Osteoblast (primary cell): ENCODE measurements around the gene SLC25A38. TPM values are rescaled to one million over a fixed set of nuclear protein-coding genes. Genes with fewer than 3 reads are reported as not detected.
"Not testable (repeated sequence)": the region's sequence is repeated elsewhere in the genome, so short reads cannot be mapped to it uniquely, and the experiment has no call there.

Experiments
- DNase-seq: peaks from one replicate; pipeline ENCODE4 v3.0.0; 2011; ENCODE audit warnings: low spot score, mixed read lengths; ENCODE audit not compliant: insufficient read length; ENCODE audit errors: missing footprints
- H2AFZ ChIP-seq: 2 replicates; pipeline ENCODE4 v1.6.0; 2011; ENCODE audit warnings: mild to moderate bottlenecking, low read length
- H3K27ac ChIP-seq: 2 replicates; pipeline ENCODE4 v1.5.1; 2011; ENCODE audit warnings: mild to moderate bottlenecking, low read depth, low read length, moderate library complexity
- H3K27me3 ChIP-seq: 2 replicates; pipeline ENCODE4 v1.6.0; 2012; ENCODE audit warnings: mild to moderate bottlenecking, control low read depth, inconsistent platforms, low read length, moderate library complexity; ENCODE audit not compliant: insufficient read depth
- H3K36me3 ChIP-seq: 2 replicates; pipeline ENCODE4 v1.5.1; 2011; ENCODE audit warnings: mild to moderate bottlenecking, low read length, control low read depth, moderate library complexity; ENCODE audit not compliant: insufficient read depth
- H3K4me1 ChIP-seq: 2 replicates; pipeline ENCODE4 v1.5.1; 2011; ENCODE audit warnings: mild to moderate bottlenecking, low read length, control low read depth, moderate library complexity; ENCODE audit not compliant: insufficient read depth
- H3K4me2 ChIP-seq: 2 replicates; pipeline ENCODE4 v1.6.0; 2011; ENCODE audit warnings: mild to moderate bottlenecking, low read length; ENCODE audit not compliant: insufficient read depth
- H3K4me3 ChIP-seq: fragments of 200-600 bp; sonication (generic); 3 replicates; pipeline ENCODE4 v1.5.1; 2012; ENCODE audit warnings: mild to moderate bottlenecking, low read length, inconsistent platforms; ENCODE audit not compliant: insufficient read depth
- H3K79me2 ChIP-seq: 2 replicates; pipeline ENCODE4 v1.6.0; 2012; ENCODE audit warnings: mild to moderate bottlenecking, low read length, control low read depth, inconsistent platforms; ENCODE audit not compliant: insufficient read depth
- H3K9me3 ChIP-seq: 2 replicates; pipeline ENCODE4 v1.5.1; 2011; ENCODE audit warnings: low read depth, low read length, control low read depth
- H4K20me1 ChIP-seq: 2 replicates; pipeline ENCODE4 v1.6.0; 2012; ENCODE audit warnings: mild to moderate bottlenecking, low read length, control low read depth; ENCODE audit not compliant: insufficient read depth
- CTCF ChIP-seq: IDR thresholded peaks from 2 replicates; pipeline ENCODE4 v1.5.1; 2011; ENCODE audit warnings: mild to moderate bottlenecking, low read depth, low read length, moderate library complexity; ENCODE audit errors: extremely low read depth
- total RNA-seq: library from RNA; depleted of rRNA; stranded (reverse); fragments of >200 nt; gene quantifications from 2 replicates; pipeline ENCODE4 v1.2.3, GENCODE V29; 2012

Gene SLC25A38
- total RNA-seq, 1 donor = 28.2 TPM

- H3K4me2 ChIP-seq = no peak overlapping the region
- H3K79me2 ChIP-seq = no peaks in the 10 kb centered on the region
- H3K4me3 ChIP-seq = no peak overlapping the region
- no peak for TF ChIP-seq CTCF
- no peaks in the 10 kb centered on the region for H3K4me1 ChIP-seq
- no peak overlapping the region for H2AFZ ChIP-seq
- H4K20me1 ChIP-seq = no peaks in the 10 kb centered on the region
- H3K36me3 ChIP-seq = no peaks in the 10 kb centered on the region
- no peaks in the 10 kb centered on the region for H3K27me3 ChIP-seq
- H3K27ac ChIP-seq = no peak overlapping the region
- H3K9me3 ChIP-seq = no peaks in the 10 kb centered on the region
- DNase-seq = no peak
Observed at GRCh38 chr3:39358333-39358732, 24.8 kb upstream of the SLC25A38 start.

DNA sequence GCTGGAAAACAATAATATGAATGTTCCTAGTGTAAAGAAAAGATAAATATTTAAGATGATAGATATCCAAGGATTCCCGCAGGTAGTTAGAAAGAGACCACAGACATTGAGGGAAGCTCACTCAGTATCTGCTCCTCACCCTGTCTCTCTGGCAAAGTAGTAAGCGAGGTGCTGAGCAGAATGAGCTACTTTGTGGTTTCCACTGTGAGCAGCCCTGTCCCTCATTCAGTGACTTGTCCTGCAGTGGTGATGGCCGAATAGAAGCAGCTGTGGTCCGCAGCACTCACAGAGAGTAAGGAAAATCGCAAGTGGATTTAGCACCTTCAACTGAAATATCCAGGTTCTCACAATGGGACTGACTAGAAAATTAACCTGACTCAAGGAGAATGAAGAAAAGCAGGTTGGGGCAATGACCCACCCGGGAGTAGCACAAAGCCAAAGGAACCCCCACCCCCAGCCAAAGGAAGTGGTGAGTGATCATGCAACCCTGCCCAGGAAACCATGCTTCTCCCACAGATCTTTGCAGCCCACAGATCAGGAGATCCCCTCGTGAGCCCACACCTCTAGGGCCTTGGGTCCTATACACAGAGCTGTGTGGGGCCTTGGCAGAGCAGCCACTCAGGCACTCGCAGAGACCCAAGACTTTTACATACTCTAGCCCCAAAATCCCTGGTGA, 21.8 kb upstream of the SLC25A38 start:
- no peak overlapping the region for H3K4me3 ChIP-seq
- H3K4me2 ChIP-seq = no peak overlapping the region
- H3K79me2 ChIP-seq = no peaks in the 10 kb centered on the region
- H3K9me3 ChIP-seq = no peaks in the 10 kb centered on the region
- H3K36me3 ChIP-seq = no peaks in the 10 kb centered on the region
- no peaks in the 10 kb centered on the region for H3K4me1 ChIP-seq
- no peak for TF ChIP-seq CTCF
- no peak overlapping the region for H2AFZ ChIP-seq
- DNase-seq = no peak
- no peaks in the 10 kb centered on the region for H3K27me3 ChIP-seq
- H4K20me1 ChIP-seq = no peaks in the 10 kb centered on the region
- H3K27ac ChIP-seq = no peak overlapping the region

DNA sequence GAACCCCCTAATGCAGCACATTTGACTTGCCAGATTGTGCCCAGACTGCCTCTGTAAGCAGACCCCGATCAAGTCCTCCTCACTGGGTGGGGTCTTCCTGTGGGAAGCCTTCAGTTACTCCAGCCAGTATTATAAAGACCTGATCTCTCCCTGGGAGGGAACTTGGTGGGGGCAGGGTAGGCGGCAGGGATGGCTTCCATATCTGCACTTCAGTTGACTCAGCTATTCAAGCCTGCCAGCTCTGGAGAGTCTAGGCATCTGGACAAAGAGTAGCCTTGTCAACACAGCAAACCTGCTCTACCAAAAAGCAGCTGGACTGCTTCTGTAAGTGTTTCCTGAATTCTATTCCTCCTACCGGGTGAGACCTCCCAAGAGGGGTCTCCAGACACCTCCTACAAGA, 21.0 kb upstream of the SLC25A38 start:
- Histone ChIP-seq H2AFZ (no peak overlapping the region), H3K27me3 (no peaks in the 10 kb centered on the region), H3K36me3 (no peaks in the 10 kb centered on the region), H4K20me1 (no peaks in the 10 kb centered on the region), H3K79me2 (no peaks in the 10 kb centered on the region), H3K4me2 (no peak overlapping the region), H3K27ac (no peak overlapping the region), H3K4me1 (no peaks in the 10 kb centered on the region), H3K4me3 (no peak overlapping the region), H3K9me3 (no peaks in the 10 kb centered on the region)
- DNase-seq = no peak
- no peak for TF ChIP-seq CTCF

- Histone ChIP-seq H3K27ac (no peak overlapping the region), H3K36me3 (no peaks in the 10 kb centered on the region), H3K79me2 (no peaks in the 10 kb centered on the region), H2AFZ (no peak overlapping the region), H3K27me3 (no peaks in the 10 kb centered on the region), H3K4me3 (no peak overlapping the region), H3K4me2 (no peak overlapping the region), H3K9me3 (no peaks in the 10 kb centered on the region), H4K20me1 (no peaks in the 10 kb centered on the region), H3K4me1 (no peaks in the 10 kb centered on the region)
- DNase-seq = no peak
- TF ChIP-seq CTCF = no peak
Observed at GRCh38 chr3:39362812-39363211, 20.4 kb upstream of the SLC25A38 start.

DNA sequence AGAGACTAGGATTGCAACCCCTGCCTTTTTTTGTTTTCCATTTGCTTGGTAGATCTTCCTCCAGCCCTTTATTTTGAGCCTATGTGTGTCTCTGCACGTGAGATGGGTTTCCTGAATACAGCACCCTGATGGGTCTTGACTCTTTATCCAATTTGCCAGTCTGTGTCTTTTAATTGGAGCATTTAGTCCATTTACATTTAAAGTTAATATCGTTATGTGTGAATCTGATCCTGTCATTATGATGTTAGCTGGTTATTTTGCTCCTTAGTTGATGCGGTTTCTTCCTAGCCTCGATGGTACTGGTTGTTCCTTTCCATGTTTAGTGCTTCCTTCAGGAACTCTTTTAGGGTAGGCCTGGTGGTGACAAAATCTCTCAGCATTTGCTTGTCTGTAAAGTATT, 12.7 kb upstream of the SLC25A38 start:
- H4K20me1 ChIP-seq, H3K4me2 ChIP-seq, H3K27ac ChIP-seq, H3K4me1 ChIP-seq, H3K36me3 ChIP-seq, H3K4me3 ChIP-seq, H3K9me3 ChIP-seq, DNase-seq, H3K79me2 ChIP-seq, H3K27me3 ChIP-seq, H2AFZ ChIP-seq: not testable (repeated sequence)
